Ovary (tissue), 3 donors: ENCODE data around the gene TP53BP2.

Experiments
- EP300 ChIP-seq: sonication (generic); formaldehyde crosslinking; IDR thresholded peaks from one replicate; pipeline ENCODE4 v1.6.1; 2017; ENCODE audit warnings: antibody characterized with exemption
- POLR2A ChIP-seq: fragments of 450-650 bp; IDR thresholded peaks from one replicate; pipeline ENCODE4 v1.6.1; 2017; ENCODE audit warnings: antibody characterized with exemption, mild to moderate bottlenecking, moderate library complexity
- TF ChIP-seq, protein P1 (sequence below), 3 donors: fragments of 450-650 bp in 2 of 3; fragments of 200-600 bp in 1 of 3; IDR thresholded peaks; one replicate each; pipeline versions ENCODE4 v1.5.1 to v1.8.0; 2016 to 2022; ENCODE audit warnings: antibody characterized with exemption in 3 of 3, mild to moderate bottlenecking in 1 of 3
- donor health status: DM: no; HTN: no; CAD: no.

- TF ChIP-seq, protein P1, sequence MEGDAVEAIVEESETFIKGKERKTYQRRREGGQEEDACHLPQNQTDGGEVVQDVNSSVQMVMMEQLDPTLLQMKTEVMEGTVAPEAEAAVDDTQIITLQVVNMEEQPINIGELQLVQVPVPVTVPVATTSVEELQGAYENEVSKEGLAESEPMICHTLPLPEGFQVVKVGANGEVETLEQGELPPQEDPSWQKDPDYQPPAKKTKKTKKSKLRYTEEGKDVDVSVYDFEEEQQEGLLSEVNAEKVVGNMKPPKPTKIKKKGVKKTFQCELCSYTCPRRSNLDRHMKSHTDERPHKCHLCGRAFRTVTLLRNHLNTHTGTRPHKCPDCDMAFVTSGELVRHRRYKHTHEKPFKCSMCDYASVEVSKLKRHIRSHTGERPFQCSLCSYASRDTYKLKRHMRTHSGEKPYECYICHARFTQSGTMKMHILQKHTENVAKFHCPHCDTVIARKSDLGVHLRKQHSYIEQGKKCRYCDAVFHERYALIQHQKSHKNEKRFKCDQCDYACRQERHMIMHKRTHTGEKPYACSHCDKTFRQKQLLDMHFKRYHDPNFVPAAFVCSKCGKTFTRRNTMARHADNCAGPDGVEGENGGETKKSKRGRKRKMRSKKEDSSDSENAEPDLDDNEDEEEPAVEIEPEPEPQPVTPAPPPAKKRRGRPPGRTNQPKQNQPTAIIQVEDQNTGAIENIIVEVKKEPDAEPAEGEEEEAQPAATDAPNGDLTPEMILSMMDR (IDR thresholded peaks at IDR 0.05) = no peak
- TF ChIP-seq POLR2A (no peak), EP300 (no peak)
These were observed 49.5 kb downstream of the TP53BP2 start for GRCh38 chr1:223796210-223796609.
